Panc1 (cell line): ENCODE results near the gene FABP2. TPM values are rescaled to one million over a fixed set of nuclear protein-coding genes. Genes with fewer than 3 reads are reported as not detected.

ENCODE experiments used
- ATAC-seq: fragments of 200-7000 bp; cut with Tn5 transposase; 2 replicates; pipeline ENCODE4 v1.9.1; 2020; ENCODE audit warnings: mild to moderate bottlenecking, moderate library complexity
- BruUV-seq: library from RNA; stranded (reverse); fragments of 400-500 nt; replicated peaks from 2 replicates; lab custom pipeline; 2021; lab: Mats Ljungman, UMichigan
- CTCF ChIA-PET: fragments of 300-600 bp; sonication (Branson Sonifier 250); formaldehyde crosslinking; loops from one replicate; lab custom pipeline; 2022; ENCODE audit warnings: antibody characterized with exemption; lab: Charles Lee
- POLR2A ChIA-PET: fragments of 300-600 bp; sonication (Branson Sonifier 250); formaldehyde crosslinking; loops from one replicate; lab custom pipeline; 2022; ENCODE audit warnings: antibody characterized with exemption; lab: Charles Lee
- DNase-seq: peaks from one replicate; pipeline ENCODE4 v3.0.0-alpha.2; 2010; ENCODE audit warnings: low read depth, low spot score
- H3K27ac ChIP-seq: 2 replicates; pipeline ENCODE4 v1.5.1; 2011; ENCODE audit warnings: mild to moderate bottlenecking, low read length, inconsistent platforms
- H3K27me3 ChIP-seq: fragments of 200-500 bp; sonication (Bioruptor generic); 2 replicates; pipeline ENCODE4 v1.6.0; 2014; ENCODE audit warnings: low read length, inconsistent platforms; ENCODE audit not compliant: control insufficient read depth, insufficient read depth
- H3K36me3 ChIP-seq: fragments of 200-500 bp; sonication (Bioruptor generic); 2 replicates; pipeline ENCODE4 v1.5.1; 2014; ENCODE audit warnings: inconsistent platforms, mild to moderate bottlenecking, low read length, moderate library complexity; ENCODE audit not compliant: control insufficient read depth, insufficient read depth
- H3K4me1 ChIP-seq: 2 replicates; pipeline ENCODE4 v1.5.1; 2011; ENCODE audit warnings: inconsistent platforms, mild to moderate bottlenecking, low read length, moderate library complexity; ENCODE audit not compliant: control insufficient read depth, insufficient read depth
- H3K4me3 ChIP-seq, 2 experiments: 2 replicates each; pipeline ENCODE4 v1.5.1; 2011 to 2012; ENCODE audit warnings: low read depth in 2 of 2, low read length in 2 of 2, mild to moderate bottlenecking in 2 of 2, inconsistent platforms in 1 of 2, moderate library complexity in 1 of 2
- H3K9me3 ChIP-seq: fragments of 200-500 bp; sonication (Bioruptor generic); 2 replicates; pipeline ENCODE4 v1.5.1; 2014; ENCODE audit warnings: low read depth, mild to moderate bottlenecking, inconsistent platforms, low read length, moderate library complexity; ENCODE audit not compliant: control insufficient read depth, insufficient read depth
- POLR2AphosphoS5 ChIP-seq: IDR thresholded peaks from 2 replicates; pipeline ENCODE4 v1.6.1; 2012; ENCODE audit warnings: mild to moderate bottlenecking, low read depth, low read length, moderate library complexity
- SIN3A ChIP-seq: IDR thresholded peaks from 2 replicates; pipeline ENCODE4 v1.6.1; 2012; ENCODE audit warnings: low read depth, mild to moderate bottlenecking, low read length, moderate library complexity, borderline replicate concordance; ENCODE audit not compliant: insufficient read depth
- TCF7L2 ChIP-seq: IDR thresholded peaks from 2 replicates; pipeline ENCODE4 v1.6.1; 2011; ENCODE audit warnings: mild to moderate bottlenecking, low read depth, low read length, inconsistent platforms
- in situ Hi-C: cut with HindIII; loops from 2 replicates; pipeline ENCODE4 v1.10.0; 2016; ENCODE audit warnings: low sequenced_read_pairs, low pct_unique_long_range_greater_than_20kb
- intact Hi-C: fragments of 100-400 bp; cut with micrococcal nuclease; formaldehyde crosslinking; loops from one replicate; pipeline ENCODE4 v1.10.0; 2022; ENCODE audit not compliant: unreplicated experiment
- total RNA-seq: library from RNA; stranded (reverse); gene quantifications from one replicate; pipeline ENCODE4 v1.2.1, GENCODE V29; 2021; ENCODE audit not compliant: unreplicated experiment
- TF ChIP-seq, protein P1 (sequence below): fragments of 450-650 bp; IDR thresholded peaks from 2 replicates; pipeline ENCODE4 v1.5.1; 2017; ENCODE audit warnings: mild to moderate bottlenecking
- TF ChIP-seq, protein P2 (sequence below), 2 experiments: IDR thresholded peaks; 2 replicates each; pipeline ENCODE4 v1.6.1; 2011 to 2012; ENCODE audit warnings: low read depth in 2 of 2, control low read depth in 1 of 2, low read length in 1 of 2, mild to moderate bottlenecking in 1 of 2, moderate library complexity in 1 of 2; ENCODE audit not compliant: insufficient read depth in 1 of 2

Gene FABP2
- total RNA-seq, 1 experiment from 2014 or later, result not detected

DNA sequence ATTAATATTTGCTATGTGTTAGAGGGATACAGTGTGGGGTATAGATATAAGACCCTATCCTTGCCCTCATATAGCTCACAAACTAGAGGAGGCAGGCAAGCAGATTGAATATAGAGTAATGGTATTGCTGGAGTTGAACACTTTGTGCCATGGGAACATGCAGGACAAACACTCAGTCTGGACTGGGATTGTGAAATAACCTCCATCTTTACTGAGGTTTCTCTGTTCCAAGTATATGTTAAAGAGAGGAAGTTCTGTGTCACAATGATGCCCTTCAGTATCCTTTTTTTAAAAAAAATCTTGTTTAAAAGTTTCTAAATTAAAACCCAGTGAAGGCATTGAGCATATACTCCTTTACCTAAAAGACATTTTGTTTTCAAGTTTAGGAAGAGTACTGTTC is 8.7 kb downstream of the FABP2 start:
- peaks cover 2% of the 10 kb centered on the region for H3K27me3 ChIP-seq
- TF ChIP-seq, protein P1, sequence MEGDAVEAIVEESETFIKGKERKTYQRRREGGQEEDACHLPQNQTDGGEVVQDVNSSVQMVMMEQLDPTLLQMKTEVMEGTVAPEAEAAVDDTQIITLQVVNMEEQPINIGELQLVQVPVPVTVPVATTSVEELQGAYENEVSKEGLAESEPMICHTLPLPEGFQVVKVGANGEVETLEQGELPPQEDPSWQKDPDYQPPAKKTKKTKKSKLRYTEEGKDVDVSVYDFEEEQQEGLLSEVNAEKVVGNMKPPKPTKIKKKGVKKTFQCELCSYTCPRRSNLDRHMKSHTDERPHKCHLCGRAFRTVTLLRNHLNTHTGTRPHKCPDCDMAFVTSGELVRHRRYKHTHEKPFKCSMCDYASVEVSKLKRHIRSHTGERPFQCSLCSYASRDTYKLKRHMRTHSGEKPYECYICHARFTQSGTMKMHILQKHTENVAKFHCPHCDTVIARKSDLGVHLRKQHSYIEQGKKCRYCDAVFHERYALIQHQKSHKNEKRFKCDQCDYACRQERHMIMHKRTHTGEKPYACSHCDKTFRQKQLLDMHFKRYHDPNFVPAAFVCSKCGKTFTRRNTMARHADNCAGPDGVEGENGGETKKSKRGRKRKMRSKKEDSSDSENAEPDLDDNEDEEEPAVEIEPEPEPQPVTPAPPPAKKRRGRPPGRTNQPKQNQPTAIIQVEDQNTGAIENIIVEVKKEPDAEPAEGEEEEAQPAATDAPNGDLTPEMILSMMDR, result no peak
- no peak for TF ChIP-seq POLR2AphosphoS5
- no peak for TF ChIP-seq SIN3A
- TF ChIP-seq, protein P2, sequence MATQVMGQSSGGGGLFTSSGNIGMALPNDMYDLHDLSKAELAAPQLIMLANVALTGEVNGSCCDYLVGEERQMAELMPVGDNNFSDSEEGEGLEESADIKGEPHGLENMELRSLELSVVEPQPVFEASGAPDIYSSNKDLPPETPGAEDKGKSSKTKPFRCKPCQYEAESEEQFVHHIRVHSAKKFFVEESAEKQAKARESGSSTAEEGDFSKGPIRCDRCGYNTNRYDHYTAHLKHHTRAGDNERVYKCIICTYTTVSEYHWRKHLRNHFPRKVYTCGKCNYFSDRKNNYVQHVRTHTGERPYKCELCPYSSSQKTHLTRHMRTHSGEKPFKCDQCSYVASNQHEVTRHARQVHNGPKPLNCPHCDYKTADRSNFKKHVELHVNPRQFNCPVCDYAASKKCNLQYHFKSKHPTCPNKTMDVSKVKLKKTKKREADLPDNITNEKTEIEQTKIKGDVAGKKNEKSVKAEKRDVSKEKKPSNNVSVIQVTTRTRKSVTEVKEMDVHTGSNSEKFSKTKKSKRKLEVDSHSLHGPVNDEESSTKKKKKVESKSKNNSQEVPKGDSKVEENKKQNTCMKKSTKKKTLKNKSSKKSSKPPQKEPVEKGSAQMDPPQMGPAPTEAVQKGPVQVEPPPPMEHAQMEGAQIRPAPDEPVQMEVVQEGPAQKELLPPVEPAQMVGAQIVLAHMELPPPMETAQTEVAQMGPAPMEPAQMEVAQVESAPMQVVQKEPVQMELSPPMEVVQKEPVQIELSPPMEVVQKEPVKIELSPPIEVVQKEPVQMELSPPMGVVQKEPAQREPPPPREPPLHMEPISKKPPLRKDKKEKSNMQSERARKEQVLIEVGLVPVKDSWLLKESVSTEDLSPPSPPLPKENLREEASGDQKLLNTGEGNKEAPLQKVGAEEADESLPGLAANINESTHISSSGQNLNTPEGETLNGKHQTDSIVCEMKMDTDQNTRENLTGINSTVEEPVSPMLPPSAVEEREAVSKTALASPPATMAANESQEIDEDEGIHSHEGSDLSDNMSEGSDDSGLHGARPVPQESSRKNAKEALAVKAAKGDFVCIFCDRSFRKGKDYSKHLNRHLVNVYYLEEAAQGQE (IDR thresholded peaks at IDR 0.05; ENCODE audit: insufficient read depth in 1 of 2, low read depth in 2 of 2, low read length in 1 of 2), result no peak
- TF ChIP-seq TCF7L2, result no peak
- H3K36me3 ChIP-seq, result no peaks in the 10 kb centered on the region
- in situ Hi-C loops (no loop called here), intact Hi-C loops (loop anchor here (10.0 kb wide), 1 partner anchor 312 kb away; the partner anchor contains the start of gene PDE5A)
- no TSS peak for BruUV-seq
- no peak overlapping the region for H3K4me3 ChIP-seq
- ATAC-seq (no peak), DNase-seq (no peak)
- ChIA-PET CTCF (no interaction called here), POLR2A (no interaction called here)
- H3K9me3 ChIP-seq, result no peaks in the 10 kb centered on the region
- no peak overlapping the region for H3K27ac ChIP-seq
- no peaks in the 10 kb centered on the region for H3K4me1 ChIP-seq

DNA sequence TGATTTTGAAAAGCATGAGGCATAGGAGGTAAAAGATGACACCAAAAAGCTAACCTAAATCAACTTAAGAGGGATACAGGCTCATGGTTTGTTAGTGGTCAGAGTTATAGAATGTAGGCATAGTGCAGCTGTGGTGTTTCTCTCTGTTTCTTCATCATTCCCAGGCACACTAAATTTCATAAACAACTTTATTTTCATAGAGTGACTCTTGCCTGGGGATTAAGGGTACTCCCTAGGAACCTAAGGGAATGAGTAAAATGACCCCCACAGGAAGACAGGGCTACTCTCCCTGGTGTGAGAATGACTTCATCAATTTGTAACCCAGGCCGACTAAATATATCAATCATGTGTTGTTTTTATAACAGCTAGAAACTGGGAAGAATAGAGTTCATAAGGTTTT is 11.1 kb downstream of the FABP2 start:
- no peak overlapping the region for H3K4me3 ChIP-seq
- peaks cover 2% of the 10 kb centered on the region; the same call in 1 of the 2 replicates for H3K27me3 ChIP-seq
- CTCF ChIA-PET, result no interaction called here
- no peak for DNase-seq
- POLR2A ChIA-PET, result no interaction called here
- no peaks in the 10 kb centered on the region for H3K36me3 ChIP-seq
- H3K4me1 ChIP-seq, result no peaks in the 10 kb centered on the region
- intact Hi-C loops, result loop anchor here (10.0 kb wide), 1 partner anchor 314 kb away; the partner anchor contains the start of gene PDE5A
- in situ Hi-C loops, result no loop called here
- TF ChIP-seq TCF7L2 (no peak), POLR2AphosphoS5 (no peak), SIN3A (no peak)
- TF ChIP-seq, protein P2 (IDR thresholded peaks at IDR 0.05; ENCODE audit: insufficient read depth in 1 of 2, low read depth in 2 of 2, low read length in 1 of 2), result no peak
- TF ChIP-seq, protein P1, result no peak
- H3K27ac ChIP-seq, result no peak overlapping the region
- no peak for ATAC-seq
- BruUV-seq, result no TSS peak
- no peaks in the 10 kb centered on the region for H3K9me3 ChIP-seq
